ENCODE results near the gene MATCAP1. TPM values are rescaled to one million over a fixed set of nuclear protein-coding genes. Genes with fewer than 3 reads are reported as not detected.

Gene MATCAP1
- total RNA-seq, 1 donor from 2014 or later, result 11.7 TPM

GRCh38 chr16:67141391-67141790 is 42.4 kb downstream of the MATCAP1 start:
- no peak for DNase-seq (ENCODE audit: low read depth, low spot score)

- peak; percentile 88 for DNase-seq (ENCODE audit: low read depth, low spot score)
Measured at GRCh38 chr16:67137605-67138004, 46.2 kb downstream of the MATCAP1 start.

GRCh38 chr16:67129422-67129821 is 54.3 kb downstream of the MATCAP1 start:
- no peak for DNase-seq (ENCODE audit: low read depth, low spot score)

- no peak for DNase-seq (ENCODE audit: low read depth, low spot score)
Measured at GRCh38 chr16:67128887-67129286, 54.9 kb downstream of the MATCAP1 start.

- DNase-seq (ENCODE audit: low read depth, low spot score), result no peak
Measured at GRCh38 chr16:67128417-67128816, 55.3 kb downstream of the MATCAP1 start.

Other genes with a start within 250 kb of the MATCAP1 start
- gene CIAO2B, start 249.6 kb downstream of the MATCAP1 start, total RNA-seq, result 159 and 180 TPM in 2 replicates
- gene CES2, start 248.4 kb downstream of the MATCAP1 start, total RNA-seq, result 16.1 and 17.1 TPM in 2 replicates
- not detected in 2 replicates for gene CES3, start 222.7 kb downstream of the MATCAP1 start, total RNA-seq
- 0.59 and 0.85 TPM in 2 replicates for gene CES4A, start 195.4 kb downstream of the MATCAP1 start, total RNA-seq
- gene CBFB, start 154.8 kb downstream of the MATCAP1 start, total RNA-seq, result 86.0 and 148 TPM in 2 replicates
- 14.2 and 18.3 TPM in 2 replicates for gene PHAF1, start 74.0 kb downstream of the MATCAP1 start, total RNA-seq
- gene B3GNT9, start 33.0 kb downstream of the MATCAP1 start, total RNA-seq, result 6.0 and 6.1 TPM in 2 replicates
- 12.7 and 18.0 TPM in 2 replicates for gene TRADD, start 24.1 kb downstream of the MATCAP1 start, total RNA-seq
- 2.9 and 5.9 TPM in 2 replicates for gene FBXL8, start 24.0 kb downstream of the MATCAP1 start, total RNA-seq
- 0.13 and 0.95 TPM in 2 replicates for gene HSF4, start 19.2 kb downstream of the MATCAP1 start, total RNA-seq
- 9.1 and 10.6 TPM in 2 replicates for gene NOL3, start 13.4 kb downstream of the MATCAP1 start, total RNA-seq
- 1.1 and 2.2 TPM in 2 replicates for gene EXOC3L1, start 6.2 kb upstream of the MATCAP1 start, total RNA-seq
- 68.3 and 82.9 TPM in 2 replicates for gene E2F4, start 8.2 kb upstream of the MATCAP1 start, total RNA-seq
- gene ELMO3, start 15.2 kb upstream of the MATCAP1 start, total RNA-seq, result 0.53 and 1.4 TPM in 2 replicates
- gene TMEM208, start 43.2 kb upstream of the MATCAP1 start, total RNA-seq, result 27.5 and 30.0 TPM in 2 replicates
- gene FHOD1, start 63.5 kb upstream of the MATCAP1 start, total RNA-seq, result 22.1 and 27.0 TPM in 2 replicates
- gene SLC9A5, start 65.0 kb upstream of the MATCAP1 start, total RNA-seq, result 0.99 and 1.3 TPM in 2 replicates
- 33.2 and 51.5 TPM in 2 replicates for gene PLEKHG4, start 95.6 kb upstream of the MATCAP1 start, total RNA-seq
- gene KCTD19, start 142.8 kb upstream of the MATCAP1 start, total RNA-seq, result 0.28 and 0.33 TPM in 2 replicates
- 0.32 and 0.92 TPM in 2 replicates for gene LRRC36, start 142.9 kb upstream of the MATCAP1 start, total RNA-seq
- gene TPPP3, start 209.5 kb upstream of the MATCAP1 start, total RNA-seq, result 0.18 and 0.20 TPM in 2 replicates
- 4.0 and 7.8 TPM in 2 replicates for gene ZDHHC1, start 232.5 kb upstream of the MATCAP1 start, total RNA-seq
- not detected in 2 replicates for gene HSD11B2, start 247.2 kb upstream of the MATCAP1 start, total RNA-seq

All from pulmonary artery endothelial cell (primary cell).